GM12864 (cell line): Measurements from ENCODE around the gene KCTD6.

ENCODE experiments used
- DNase-seq: peaks from one replicate; pipeline ENCODE4 v3.0.0-alpha.2; 2011; ENCODE audit warnings: low read depth
- H3K4me3 ChIP-seq: 2 replicates; pipeline ENCODE4 v1.5.1; 2011; ENCODE audit warnings: mild to moderate bottlenecking, low read depth, low read length, control low read depth
- TF ChIP-seq, protein P1 (sequence below): IDR thresholded peaks from 2 replicates; pipeline ENCODE4 v1.5.1; 2011; ENCODE audit warnings: low read depth, mild to moderate bottlenecking, moderate library complexity, low read length, control low read depth, inconsistent platforms; ENCODE audit errors: missing control alignments

The KCTD6 gene

DNA sequence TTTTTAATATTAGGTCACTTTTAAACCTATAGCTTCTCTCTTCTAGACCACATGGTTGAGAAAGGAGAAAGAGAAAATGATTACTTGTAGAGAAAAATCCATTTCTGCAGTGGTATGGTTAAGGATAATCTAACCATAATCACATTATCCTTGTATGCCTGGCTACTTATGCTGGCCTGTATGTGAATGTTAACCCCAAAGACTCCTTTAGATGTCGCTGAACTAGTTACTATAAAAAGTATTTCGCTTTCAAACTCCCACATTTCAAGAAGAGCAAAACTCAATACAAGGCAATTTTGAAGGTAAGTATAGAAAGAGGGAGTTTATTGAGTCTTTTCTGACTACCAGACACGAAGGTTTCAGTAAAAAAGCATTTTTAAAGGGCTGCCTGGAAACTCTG is 2.2 kb downstream of the KCTD6 start:
- TF ChIP-seq, protein P1, sequence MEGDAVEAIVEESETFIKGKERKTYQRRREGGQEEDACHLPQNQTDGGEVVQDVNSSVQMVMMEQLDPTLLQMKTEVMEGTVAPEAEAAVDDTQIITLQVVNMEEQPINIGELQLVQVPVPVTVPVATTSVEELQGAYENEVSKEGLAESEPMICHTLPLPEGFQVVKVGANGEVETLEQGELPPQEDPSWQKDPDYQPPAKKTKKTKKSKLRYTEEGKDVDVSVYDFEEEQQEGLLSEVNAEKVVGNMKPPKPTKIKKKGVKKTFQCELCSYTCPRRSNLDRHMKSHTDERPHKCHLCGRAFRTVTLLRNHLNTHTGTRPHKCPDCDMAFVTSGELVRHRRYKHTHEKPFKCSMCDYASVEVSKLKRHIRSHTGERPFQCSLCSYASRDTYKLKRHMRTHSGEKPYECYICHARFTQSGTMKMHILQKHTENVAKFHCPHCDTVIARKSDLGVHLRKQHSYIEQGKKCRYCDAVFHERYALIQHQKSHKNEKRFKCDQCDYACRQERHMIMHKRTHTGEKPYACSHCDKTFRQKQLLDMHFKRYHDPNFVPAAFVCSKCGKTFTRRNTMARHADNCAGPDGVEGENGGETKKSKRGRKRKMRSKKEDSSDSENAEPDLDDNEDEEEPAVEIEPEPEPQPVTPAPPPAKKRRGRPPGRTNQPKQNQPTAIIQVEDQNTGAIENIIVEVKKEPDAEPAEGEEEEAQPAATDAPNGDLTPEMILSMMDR, result no peak
- no peak for DNase-seq
- no peak overlapping the region for H3K4me3 ChIP-seq

DNA sequence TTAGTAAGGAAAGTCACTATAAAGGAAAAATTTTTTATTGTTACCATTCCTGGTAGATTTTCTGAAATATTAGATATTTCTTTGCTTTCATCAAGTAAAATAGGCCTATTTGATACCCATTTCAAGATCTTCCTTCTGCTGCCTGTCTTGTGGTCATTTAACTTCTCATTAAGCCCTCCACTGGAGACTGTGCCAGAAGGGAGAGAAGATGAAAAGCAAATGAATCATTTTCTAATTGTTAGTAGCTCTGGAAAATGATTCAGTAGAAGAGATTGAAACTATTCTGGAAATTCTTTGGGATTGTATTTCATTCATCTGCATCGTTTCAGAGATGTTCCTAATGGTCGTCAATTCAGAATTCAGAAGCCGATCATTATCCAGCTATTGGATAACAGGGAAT is 3.2 kb downstream of the KCTD6 start:
- TF ChIP-seq, protein P1, result no peak

DNA sequence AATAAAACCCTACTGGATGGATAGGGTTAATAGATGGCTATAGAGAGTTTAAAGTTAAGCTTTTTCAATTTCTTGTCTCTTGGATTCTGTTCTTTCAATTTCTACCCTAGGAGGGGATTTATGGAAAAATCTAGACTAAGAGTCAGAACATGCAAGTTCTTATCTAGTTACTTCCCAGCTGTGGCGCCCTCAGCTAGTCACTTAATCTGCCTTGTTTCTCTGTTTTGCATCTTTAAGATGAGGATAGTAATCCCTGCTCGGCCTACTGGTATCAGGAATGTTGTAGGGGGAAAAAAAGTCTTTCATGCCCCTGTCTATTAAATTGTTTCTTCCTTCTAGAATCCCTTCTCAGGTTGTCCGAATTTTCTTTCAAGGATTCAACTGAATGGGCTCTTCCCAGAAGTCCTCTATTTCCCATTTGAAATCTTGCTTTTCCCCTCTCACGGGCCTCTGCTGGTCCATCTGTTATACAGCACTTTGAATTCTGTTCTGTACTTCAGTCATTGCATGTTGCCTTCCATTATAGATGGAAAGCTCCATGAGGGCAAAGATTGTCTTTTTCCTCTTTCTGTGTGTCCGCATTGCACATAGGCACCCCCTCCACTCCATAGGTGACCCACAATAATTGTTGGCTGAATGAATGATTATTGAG is 4.4 kb downstream of the KCTD6 start:
- no peak for DNase-seq
- H3K4me3 ChIP-seq, result no peak overlapping the region
- TF ChIP-seq, protein P1, result no peak

More for the DNA sequence above, 3.2 kb downstream of the KCTD6 start:
- no peak for DNase-seq
- H3K4me3 ChIP-seq, result no peak overlapping the region

DNA sequence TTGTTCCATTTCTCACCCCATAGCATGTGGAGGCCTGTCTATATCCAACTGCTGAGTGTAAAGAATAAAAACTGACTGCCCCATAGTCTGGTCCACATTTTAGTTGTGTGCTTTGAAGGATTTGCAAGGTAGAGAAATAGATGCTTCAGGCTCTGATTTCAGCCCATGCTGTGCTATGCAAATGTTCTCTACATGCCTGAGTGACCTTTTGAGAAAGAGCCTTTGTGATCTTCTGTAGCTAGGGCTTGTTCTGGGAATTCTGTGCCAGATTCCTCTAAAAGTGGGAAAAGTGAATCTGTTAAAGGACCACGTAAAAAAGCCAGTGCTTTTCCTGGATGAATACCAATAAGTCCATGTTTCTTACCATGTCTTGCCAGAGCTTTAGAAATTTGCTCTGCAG is 5.2 kb downstream of the KCTD6 start:
- no peak overlapping the region for H3K4me3 ChIP-seq
- DNase-seq, result no peak
- TF ChIP-seq, protein P1, result no peak

DNA sequence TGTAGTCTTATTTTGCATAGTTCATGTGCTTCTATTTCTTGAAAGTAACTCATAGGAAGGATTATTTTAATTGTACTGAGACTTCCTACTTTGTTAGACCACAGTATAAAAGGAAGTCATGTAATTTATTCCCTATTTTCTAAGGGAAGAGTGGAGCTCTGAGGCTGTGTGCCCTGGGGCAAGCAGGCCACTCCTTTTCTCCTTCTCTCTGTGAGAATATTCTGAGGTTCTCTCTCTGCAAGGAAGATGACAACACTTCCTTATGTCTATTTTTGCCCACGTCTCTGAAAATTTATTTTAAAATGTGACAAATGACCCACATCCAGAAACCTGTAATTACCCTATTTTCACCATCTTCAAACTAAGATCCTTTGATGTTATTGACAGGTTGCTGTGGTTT is 11.0 kb downstream of the KCTD6 start:
- H3K4me3 ChIP-seq, result no peak overlapping the region

DNA sequence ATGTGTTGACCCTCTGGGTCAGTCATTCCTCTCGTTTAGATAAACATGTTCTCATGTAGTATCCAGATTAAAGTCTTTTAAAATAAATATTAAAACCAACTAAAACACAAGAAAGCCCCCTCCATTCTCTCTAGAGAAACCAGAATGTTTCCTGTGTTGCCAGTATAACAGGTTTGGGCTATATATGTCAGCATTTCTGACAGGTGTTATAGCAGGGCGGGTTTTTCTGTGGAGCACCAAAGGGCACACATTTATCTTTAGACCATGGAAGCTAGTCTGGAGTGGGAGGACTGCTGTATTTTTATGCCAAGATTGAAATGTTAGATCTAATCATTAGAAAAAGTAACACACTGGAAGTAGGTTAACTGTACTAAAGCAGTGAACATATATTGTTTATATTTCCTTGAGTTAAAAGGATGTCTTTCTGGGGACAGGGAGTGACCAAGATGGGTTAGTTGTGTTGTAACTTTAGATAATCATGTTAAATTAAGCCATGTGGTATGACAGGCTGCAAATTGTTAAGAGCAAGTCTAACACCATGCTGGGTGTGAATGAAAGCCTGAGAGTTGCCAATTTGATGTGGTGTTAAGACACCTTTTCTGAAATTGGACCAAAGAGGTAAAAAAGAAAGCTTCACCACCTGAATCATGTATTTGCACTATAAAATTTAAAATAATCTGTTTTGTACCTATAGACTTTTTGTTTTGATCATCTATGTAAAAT is 15.6 kb downstream of the KCTD6 start:
- no peak for DNase-seq
- TF ChIP-seq, protein P1, result no peak
- H3K4me3 ChIP-seq, result no peak overlapping the region

More for the DNA sequence above, 11.0 kb downstream of the KCTD6 start:
- TF ChIP-seq, protein P1, result no peak
- no peak for DNase-seq
